RPMI8226 (cell line): ENCODE measurements around the gene SRD5A3.

Experiments used
- DNase-seq: peaks from one replicate; pipeline ENCODE4 v3.0.0-alpha.2; 2015

Gene SRD5A3

GRCh38 chr4:55409468-55410171 is 63.6 kb downstream of the SRD5A3 start:
- no peak for DNase-seq

GRCh38 chr4:55410431-55410830 is 64.4 kb downstream of the SRD5A3 start:
- no peak for DNase-seq

DNA sequence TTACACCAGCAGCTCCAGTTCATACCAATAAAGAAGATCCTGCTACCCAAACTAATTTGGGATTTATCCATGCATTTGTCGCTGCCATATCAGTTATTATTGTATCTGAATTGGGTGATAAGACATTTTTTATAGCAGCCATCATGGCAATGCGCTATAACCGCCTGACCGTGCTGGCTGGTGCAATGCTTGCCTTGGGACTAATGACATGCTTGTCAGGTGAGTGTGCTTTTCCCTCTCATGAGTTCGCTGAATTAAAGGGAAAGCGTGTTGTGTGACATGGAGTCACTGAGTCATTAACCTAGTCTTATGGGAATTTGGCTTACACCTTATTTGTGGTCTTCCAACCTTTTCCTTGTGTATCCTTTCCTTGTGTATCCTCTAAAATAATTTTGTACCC is 65.6 kb downstream of the SRD5A3 start:
- no peak for DNase-seq

GRCh38 chr4:55416176-55416575 is 70.1 kb downstream of the SRD5A3 start:
- no peak for DNase-seq
